GM18951 (cell line): ENCODE measurements around the gene GNA12.
"Not testable (repeated sequence)": the region's sequence is repeated elsewhere in the genome, so short reads cannot be mapped to it uniquely, and the experiment has no call there.

Experiments
- POLR2A ChIP-seq: IDR thresholded peaks from 4 replicates; pipeline ENCODE4 v1.6.1; 2011; ENCODE audit warnings: mild to moderate bottlenecking; ENCODE audit not compliant: insufficient read length, insufficient read depth; ENCODE audit errors: extremely low read depth
- in situ Hi-C: fragments of 300-500 bp; cut with MboI; formaldehyde crosslinking; loops from one replicate; pipeline ENCODE4 v1.12.0; 2022; ENCODE audit warnings: low sequenced_read_pairs, mixed read lengths, inconsistent platforms; ENCODE audit not compliant: unreplicated experiment

GNA12 gene

DNA sequence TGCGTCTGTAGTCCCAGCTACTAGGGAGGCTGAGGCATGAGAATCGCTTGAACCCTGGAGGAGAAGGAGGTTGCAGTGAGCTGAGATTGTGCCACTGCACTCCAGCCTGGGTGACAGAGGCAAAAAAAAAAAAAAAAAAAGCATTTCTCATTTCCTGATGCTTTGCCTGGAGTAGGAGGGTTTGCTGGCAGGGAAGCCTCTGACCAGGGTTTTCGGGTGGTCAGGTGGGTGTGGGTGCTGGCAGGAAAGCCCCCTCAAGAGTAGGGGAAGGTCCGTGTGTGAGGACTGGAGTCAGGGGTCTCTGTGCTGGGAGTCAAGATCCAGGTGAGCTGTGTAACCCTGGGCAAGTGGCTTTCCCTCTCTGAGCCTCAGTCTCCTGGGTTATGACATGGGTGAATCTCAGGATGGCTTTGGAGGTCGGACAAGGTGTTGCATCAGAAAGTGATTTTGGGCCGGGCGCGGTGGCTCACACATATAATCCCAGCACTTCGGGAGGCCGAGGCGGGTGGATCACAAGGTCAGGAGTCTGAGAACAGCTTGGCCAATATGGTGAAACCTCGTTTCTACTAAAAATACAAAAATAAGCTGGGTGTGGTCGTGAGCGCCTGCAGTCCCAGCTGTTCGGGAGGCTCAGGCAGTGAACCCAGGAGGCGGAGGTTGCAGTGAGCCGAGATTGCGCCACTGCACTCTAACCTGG is 152.9 kb downstream of the GNA12 start:
- in situ Hi-C loops = no loop called here
- no peak for TF ChIP-seq POLR2A

DNA sequence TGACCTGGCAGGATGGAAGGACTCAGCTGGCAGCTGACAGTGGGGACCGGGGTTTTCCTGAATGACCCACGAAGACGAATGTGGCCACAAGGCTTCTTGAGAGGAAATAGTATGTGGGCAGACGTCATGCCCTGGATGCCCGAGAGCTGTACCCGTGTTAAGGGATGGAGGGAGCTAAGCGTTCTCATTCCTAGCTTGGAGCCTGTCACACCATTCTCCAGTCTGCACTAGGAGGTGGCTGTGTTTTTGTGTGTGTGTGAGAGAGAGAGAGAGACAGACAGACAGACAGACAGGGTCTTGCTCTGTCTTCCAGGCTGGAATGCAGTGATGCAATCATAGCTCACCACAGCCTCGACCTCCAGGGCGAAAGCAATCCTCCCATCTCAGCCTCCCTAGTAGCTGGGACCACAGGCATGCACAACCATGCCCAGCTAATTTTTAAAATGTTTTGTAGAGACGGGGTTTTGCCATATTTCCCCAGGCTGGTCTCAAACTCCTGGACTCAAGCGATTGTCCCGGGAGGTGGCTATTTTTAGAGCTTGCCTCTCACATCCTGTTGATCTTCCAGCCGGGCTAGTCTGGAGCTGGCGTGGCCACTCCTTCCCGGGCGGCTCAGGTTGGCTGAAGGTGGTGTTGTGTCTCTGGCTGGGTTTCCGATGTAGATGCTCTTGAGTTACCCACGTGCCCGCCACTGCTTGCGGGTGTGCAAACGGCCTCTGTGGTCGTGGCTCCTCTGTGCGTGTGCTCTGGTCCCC is 154.0 kb downstream of the GNA12 start:
- in situ Hi-C loops = no loop called here
- no peak for TF ChIP-seq POLR2A

DNA sequence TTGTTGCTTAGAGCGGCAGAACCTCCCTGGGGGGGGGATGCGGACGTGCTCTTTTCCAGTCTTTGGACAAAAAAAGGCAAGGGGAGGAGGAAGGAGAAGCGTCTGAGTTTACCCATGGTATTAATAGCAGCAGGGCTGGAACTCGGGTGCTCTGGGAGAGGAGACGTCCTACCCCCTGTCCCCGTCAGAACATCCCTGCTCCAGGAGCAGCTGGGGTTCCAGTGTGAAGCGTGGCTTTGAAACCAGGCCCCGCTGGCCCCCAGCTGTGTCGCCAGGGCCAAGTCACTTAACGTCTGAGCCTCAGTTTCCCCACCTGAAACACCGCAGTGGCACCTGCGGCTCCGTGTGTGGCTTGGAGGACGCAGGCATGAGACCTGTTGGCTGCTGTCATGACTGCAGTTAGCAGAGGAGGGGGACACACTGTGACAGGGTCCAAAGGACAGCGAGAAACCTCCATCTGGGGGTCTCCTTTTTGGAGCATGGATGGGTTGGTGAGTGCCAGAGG is 154.7 kb downstream of the GNA12 start:
- in situ Hi-C loops = no loop called here
- no peak for TF ChIP-seq POLR2A

DNA sequence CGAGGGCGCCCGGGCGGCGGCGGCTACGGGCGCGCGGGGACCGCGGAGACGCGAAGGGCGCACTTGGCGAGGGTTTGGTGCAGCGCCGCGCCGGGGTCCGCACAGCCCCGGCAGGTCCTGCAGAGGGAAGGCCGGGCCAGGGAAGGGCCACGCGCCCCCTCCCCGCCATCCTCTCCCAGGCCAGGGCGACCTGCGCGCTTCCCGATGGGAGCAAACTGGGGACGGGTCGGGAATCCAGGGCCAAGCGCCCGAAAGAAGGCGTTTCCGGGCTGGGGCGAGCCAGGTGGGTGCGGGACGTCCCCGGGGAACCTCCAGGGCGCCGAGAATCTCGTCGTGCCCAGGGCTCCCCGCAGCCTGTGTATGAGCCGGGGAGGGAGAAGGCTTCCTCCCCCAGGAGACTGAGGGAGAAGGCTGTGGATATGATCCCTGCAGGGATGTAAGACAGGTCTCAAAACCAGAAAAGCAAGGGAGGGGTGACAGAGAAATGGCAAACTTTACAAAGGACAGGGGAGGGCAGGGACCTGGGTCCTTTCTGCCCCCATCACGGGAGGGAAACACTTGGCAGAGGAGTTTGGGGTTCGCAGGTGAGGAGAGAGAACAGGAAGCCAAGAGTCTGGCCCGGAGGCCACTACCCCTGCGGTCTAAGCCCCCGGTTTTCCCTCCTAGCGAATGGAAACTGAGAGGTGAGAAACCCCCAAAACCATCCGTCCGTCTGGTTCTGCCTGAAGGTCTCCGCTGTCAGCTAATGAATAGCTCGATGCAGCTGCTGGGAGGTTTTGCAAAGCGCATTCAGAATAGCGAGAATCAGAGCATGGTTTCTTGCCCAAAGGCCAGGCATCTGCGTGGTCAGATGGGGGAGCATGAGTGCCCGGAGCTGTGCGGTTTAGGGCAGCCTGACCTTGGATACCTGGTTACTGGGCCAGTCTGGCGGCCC is 155.4 kb downstream of the GNA12 start:
- no peak for TF ChIP-seq POLR2A
- in situ Hi-C loops = no loop called here

GRCh38 chr7:2687881-2688318 is 156.2 kb downstream of the GNA12 start, which contains the start of gene AMZ1:
TSS of gene AMZ1 (plus strand) at chr7:2688202. CDS start at chr7:2700452, 12,250 bp downstream.
- no peak for TF ChIP-seq POLR2A
- in situ Hi-C loops = no loop called here

- TF ChIP-seq POLR2A = no peak
- in situ Hi-C loops = no loop called here
Observed at GRCh38 chr7:2687338-2687869, 156.7 kb downstream of the GNA12 start.

- in situ Hi-C loops = no loop called here
- no peak for TF ChIP-seq POLR2A
Observed at GRCh38 chr7:2686101-2686500, 158.0 kb downstream of the GNA12 start.

- in situ Hi-C loops = no loop called here
- TF ChIP-seq POLR2A = no peak
Observed at GRCh38 chr7:2684501-2684900, 159.6 kb downstream of the GNA12 start.

GRCh38 chr7:2681929-2682799 is 161.9 kb downstream of the GNA12 start:
- TF ChIP-seq POLR2A = no peak
- in situ Hi-C loops = no loop called here

GRCh38 chr7:2680792-2681490 is 163.2 kb downstream of the GNA12 start:
- no peak for TF ChIP-seq POLR2A
- in situ Hi-C loops = no loop called here

DNA sequence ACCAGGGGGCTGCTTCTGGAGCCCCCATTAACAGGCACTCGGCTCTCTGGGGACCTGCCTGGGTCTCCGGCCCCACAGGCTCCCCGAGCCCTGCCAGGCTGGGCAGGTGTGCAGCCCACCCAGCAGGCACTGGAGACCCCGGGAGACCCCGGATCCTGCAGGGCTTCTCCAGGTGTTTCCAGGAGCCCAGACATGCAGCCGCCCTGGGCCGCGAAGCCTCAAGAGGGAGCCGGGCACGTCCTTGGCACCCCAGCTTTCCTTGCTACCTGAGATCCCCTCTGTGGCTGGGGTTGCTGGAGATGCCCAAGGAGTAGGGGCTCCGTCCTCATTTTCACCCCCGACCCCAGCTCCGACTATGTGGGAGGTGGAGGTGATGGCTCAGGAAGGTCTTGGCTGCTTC is 163.9 kb downstream of the GNA12 start:
- TF ChIP-seq POLR2A = no peak
- in situ Hi-C loops = no loop called here

- in situ Hi-C loops = not testable (repeated sequence)
Observed at GRCh38 chr7:2679135-2680127, 164.7 kb downstream of the GNA12 start.

DNA sequence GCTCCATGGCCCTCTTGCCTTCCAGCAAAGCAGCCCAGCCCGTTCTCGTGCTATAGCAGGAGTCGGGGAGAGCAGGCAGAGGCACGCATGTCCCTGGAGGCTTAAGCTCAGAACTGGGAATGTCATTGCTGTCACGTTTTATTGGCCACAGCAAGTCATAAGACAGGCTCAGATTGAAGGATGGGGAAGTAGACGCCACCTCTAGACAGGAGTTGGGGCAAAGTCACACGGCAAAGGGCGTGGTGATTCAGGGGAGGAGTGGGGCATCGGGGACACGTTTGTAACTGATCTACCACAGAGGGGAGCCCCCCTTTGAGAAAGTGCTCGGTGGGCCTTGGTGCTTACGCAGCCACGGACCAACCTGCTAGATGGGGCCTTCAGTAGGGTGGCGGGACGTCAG is 165.7 kb downstream of the GNA12 start:
- in situ Hi-C loops = not testable (repeated sequence)
